IMR-90 (cell line): ENCODE data around the gene PTPRN2. TPM values are rescaled to one million over a fixed set of nuclear protein-coding genes. Genes with fewer than 3 reads are reported as not detected.

ENCODE experiments used
- ATAC-seq: fragments of 200-7000 bp; cut with Tn5 transposase; 2 replicates; pipeline ENCODE4 v1.9.1; 2020; ENCODE audit warnings: low read depth, mild to moderate bottlenecking, moderate library complexity
- BruUV-seq: library from RNA; stranded (reverse); fragments of 400-500 nt; replicated peaks from 2 replicates; lab custom pipeline; 2021; lab: Mats Ljungman, UMichigan
- CTCF ChIA-PET: fragments of 300-600 bp; formaldehyde crosslinking; extraction: SDS; loops from one replicate; lab custom pipeline; 2021; ENCODE audit warnings: antibody characterized with exemption; lab: Yijun Ruan, JAX
- POLR2A ChIA-PET: fragments of 300-600 bp; sonication (Branson Sonifier 250); formaldehyde crosslinking; loops from one replicate; lab custom pipeline; 2022; ENCODE audit warnings: antibody characterized with exemption; ENCODE audit not compliant: unreplicated experiment; lab: Charles Lee
- DNase-seq: peaks from one replicate; pipeline ENCODE4 v3.0.0; 2013
- H2AFZ ChIP-seq: replicated peaks from 2 replicates; pipeline ENCODE3; 2013; ENCODE audit warnings: low read length, mild to moderate bottlenecking; ENCODE audit not compliant: poor library complexity
- H2AK5ac ChIP-seq: 2 replicates; pipeline ENCODE4 v1.6.1; 2013; ENCODE audit warnings: low read depth, low read length, inconsistent platforms
- H2AK9ac ChIP-seq: replicated peaks from 2 replicates; pipeline ENCODE3; 2013; ENCODE audit warnings: mild to moderate bottlenecking, low read depth, low read length, moderate library complexity; ENCODE audit not compliant: poor library complexity
- H2BK120ac ChIP-seq: 2 replicates; pipeline ENCODE4 v1.6.1; 2013; ENCODE audit warnings: low read depth, low read length, inconsistent platforms
- H2BK15ac ChIP-seq: 3 replicates; pipeline ENCODE4 v1.6.1; 2013; ENCODE audit warnings: low read depth, low read length, inconsistent platforms
- H2BK20ac ChIP-seq: 2 replicates; pipeline ENCODE4 v1.6.1; 2013; ENCODE audit warnings: low read depth, mild to moderate bottlenecking, inconsistent platforms, low read length, moderate library complexity
- H2BK5ac ChIP-seq: 2 replicates; pipeline ENCODE4 v1.6.1; 2013; ENCODE audit warnings: mild to moderate bottlenecking, low read depth, low read length, inconsistent platforms; ENCODE audit not compliant: poor library complexity, severe bottlenecking
- H3K14ac ChIP-seq: replicated peaks from 2 replicates; pipeline ENCODE4 v1.6.1; 2013; ENCODE audit warnings: low read depth, low read length, inconsistent platforms
- H3K18ac ChIP-seq: 2 replicates; pipeline ENCODE4 v1.6.1; 2013; ENCODE audit warnings: low read depth, low read length, control low read depth
- H3K23ac ChIP-seq: 2 replicates; pipeline ENCODE4 v1.6.1; 2013; ENCODE audit warnings: low read depth, low read length, inconsistent platforms
- H3K27ac ChIP-seq: 2 replicates; pipeline ENCODE4 v1.5.1; 2013; ENCODE audit warnings: mild to moderate bottlenecking, control low read depth, low read length; ENCODE audit not compliant: insufficient read depth
- H3K27me3 ChIP-seq: 2 replicates; pipeline ENCODE4 v1.6.1; 2013; ENCODE audit warnings: low read length; ENCODE audit not compliant: control insufficient read depth, insufficient read depth
- H3K36me3 ChIP-seq: 2 replicates; pipeline ENCODE4 v1.6.1; 2013; ENCODE audit warnings: low read length, mixed read lengths; ENCODE audit not compliant: control insufficient read depth, insufficient read depth
- H3K4ac ChIP-seq: 2 replicates; pipeline ENCODE4 v1.6.1; 2013; ENCODE audit warnings: low read depth, low read length, inconsistent platforms
- H3K4me1 ChIP-seq: 2 replicates; pipeline ENCODE4 v1.6.1; 2013; ENCODE audit warnings: low read length, mixed read lengths; ENCODE audit not compliant: control insufficient read depth, insufficient read depth
- H3K4me2 ChIP-seq: 2 replicates; pipeline ENCODE4 v1.6.1; 2013; ENCODE audit warnings: low read depth, mild to moderate bottlenecking, control low read depth, low read length, moderate library complexity
- H3K4me3 ChIP-seq: 2 replicates; pipeline ENCODE4 v1.5.1; 2013; ENCODE audit warnings: low read depth, mild to moderate bottlenecking, control low read depth, low read length, moderate library complexity; ENCODE audit not compliant: insufficient read depth
- H3K56ac ChIP-seq: 2 replicates; pipeline ENCODE4 v1.6.1; 2013; ENCODE audit warnings: low read length, inconsistent platforms; ENCODE audit not compliant: insufficient read depth; ENCODE audit errors: extremely low read depth
- H3K79me1 ChIP-seq, 2 experiments: 2 replicates each; pipeline ENCODE4 v1.6.1; 2013; ENCODE audit warnings: low read length in 2 of 2, inconsistent platforms in 1 of 2, low read depth in 1 of 2
- H3K9ac ChIP-seq: 2 replicates; pipeline ENCODE4 v1.6.1; 2013; ENCODE audit warnings: low read depth, low read length, control low read depth
- H3K9me1 ChIP-seq: 2 replicates; pipeline ENCODE4 v1.6.1; 2013; ENCODE audit warnings: low read length, inconsistent platforms; ENCODE audit not compliant: insufficient read depth
- H3K9me3 ChIP-seq: 2 replicates; pipeline ENCODE4 v1.6.1; 2013; ENCODE audit warnings: low read length; ENCODE audit not compliant: control insufficient read depth, insufficient read depth
- H4K20me1 ChIP-seq: 2 replicates; pipeline ENCODE4 v1.6.1; 2013; ENCODE audit warnings: low read length, inconsistent platforms; ENCODE audit not compliant: insufficient read depth
- H4K5ac ChIP-seq: 2 replicates; pipeline ENCODE4 v1.6.1; 2013; ENCODE audit warnings: mild to moderate bottlenecking, low read depth, low read length, control low read depth
- H4K8ac ChIP-seq, 2 experiments: 2 replicates each; pipeline ENCODE4 v1.6.1; 2013; ENCODE audit warnings: low read depth in 2 of 2, low read length in 2 of 2, control low read depth in 1 of 2, inconsistent platforms in 1 of 2
- H4K91ac ChIP-seq: 2 replicates; pipeline ENCODE4 v1.6.1; 2013; ENCODE audit warnings: low read depth, low read length, inconsistent platforms; ENCODE audit not compliant: insufficient read depth
- BHLHE40 ChIP-seq: fragments of 150-350 bp; IDR thresholded peaks from 2 replicates; pipeline ENCODE4 v1.6.1; 2016; ENCODE audit warnings: mild to moderate bottlenecking, low read depth, low read length
- CEBPB ChIP-seq: IDR thresholded peaks from 2 replicates; pipeline ENCODE4 v1.6.1; 2012; ENCODE audit warnings: low read depth, low read length, improper control_type of control experiment
- MXI1 ChIP-seq: IDR thresholded peaks from 2 replicates; pipeline ENCODE4 v1.6.1; 2012; ENCODE audit warnings: low read depth, mild to moderate bottlenecking, low read length, moderate library complexity, borderline replicate concordance
- RAD21 ChIP-seq: IDR thresholded peaks from 2 replicates; pipeline ENCODE4 v1.6.1; 2012; ENCODE audit warnings: low read length, improper control_type of control experiment
- USF2 ChIP-seq: fragments of 150-350 bp; IDR thresholded peaks from 2 replicates; pipeline ENCODE4 v1.6.1; 2017; ENCODE audit warnings: mild to moderate bottlenecking, antibody characterized with exemption, low read length, low read depth
- WGBS, 2 experiments: methylation state at CpG; one replicate each; pipeline versions ENCODE4 v1.1.5 to v1.1.7; 2013; ENCODE audit warnings: missing lambda C conversion rate in 2 of 2; ENCODE audit not compliant: insufficient read length in 1 of 2; ENCODE audit errors: extremely low coverage in 2 of 2; 5-methylcytosine and 5-hydroxymethylcytosine counted together
- dilution Hi-C: fragments of 300-500 bp; cut with HindIII; formaldehyde crosslinking; loops from one replicate; pipeline ENCODE4 v1.14.3; 2018; ENCODE audit warnings: low sequenced_read_pairs; ENCODE audit not compliant: unreplicated experiment
- in situ Hi-C: fragments of 300-500 bp; cut with MboI; formaldehyde crosslinking; loops from 3 replicates; pipeline ENCODE4 v1.14.3; 2019; ENCODE audit warnings: low sequenced_read_pairs, inconsistent platforms, mixed read lengths
- intact Hi-C: fragments of 100-400 bp; cut with micrococcal nuclease; formaldehyde crosslinking; loops from 2 replicates; pipeline ENCODE4 v1.10.0; 2022
- polyA plus RNA-seq, 3 experiments: library from polyadenylated mRNA; depleted of rRNA; stranded (reverse); fragments of >200 nt; gene quantifications; 2 replicates each; pipeline ENCODE4 v1.2.3, GENCODE V29; 2012; ENCODE audit warnings: low replicate concordance in 1 of 3
- total RNA-seq: library from RNA; depleted of rRNA; stranded (reverse); fragments of >200 nt; gene quantifications from 2 replicates; pipeline ENCODE4 v1.2.3, GENCODE V29; 2012

PTPRN2 gene
- total and polyA plus RNA-seq, 2 of the 4 experiments (the other 2 are of a cell fraction): 0.03 TPM; not detected in 1

DNA sequence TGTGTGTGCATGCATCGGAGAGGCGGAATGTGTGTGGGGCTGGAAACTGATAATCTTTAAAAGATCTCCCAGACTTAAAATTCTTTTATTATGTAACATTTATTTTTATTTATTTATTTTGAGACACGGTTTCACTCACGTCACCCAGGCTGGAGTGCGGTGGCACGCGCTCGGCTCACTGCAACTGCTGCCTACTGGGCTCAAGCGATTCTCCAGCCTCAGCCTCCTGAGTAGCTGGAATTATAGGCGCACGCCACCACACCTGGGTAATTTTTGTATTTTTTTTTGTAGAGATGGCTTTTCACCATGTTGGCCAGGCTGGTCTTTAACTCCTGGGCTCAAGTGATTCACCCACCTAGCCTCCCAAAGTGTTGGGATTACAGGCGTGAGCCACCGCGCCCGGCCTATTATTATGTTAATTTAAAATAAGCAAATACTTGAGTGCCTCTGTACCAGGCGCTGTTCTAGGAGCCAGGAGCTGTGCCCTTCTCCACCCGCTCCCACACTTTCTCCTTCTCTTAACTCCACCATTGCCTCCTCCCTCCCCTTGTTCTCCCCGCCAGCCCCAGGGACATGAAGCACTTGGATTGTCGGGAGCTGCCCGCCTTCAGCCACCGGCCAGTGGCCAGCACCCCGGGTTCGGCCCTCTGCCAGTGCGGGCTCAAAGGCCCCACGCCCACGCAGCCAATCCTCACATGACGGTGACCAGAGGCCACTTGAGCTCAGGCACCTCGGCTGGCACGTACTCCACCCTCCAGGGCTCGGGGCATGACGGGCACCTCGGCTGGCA, 1087.3 kb downstream of the PTPRN2 start:
- dilution Hi-C loops: no loop called here
- CTCF ChIA-PET: no interaction called here
- in situ Hi-C loops: no loop called here

More for the DNA sequence above, 1087.3 kb downstream of the PTPRN2 start:
- intact Hi-C loops: no loop called here
- H3K9ac ChIP-seq: no peak overlapping the region
- H3K4ac ChIP-seq: no peak overlapping the region
- H3K4me1 ChIP-seq: no peaks in the 10 kb centered on the region
- H3K27me3 ChIP-seq: no peaks in the 10 kb centered on the region
- H3K36me3 ChIP-seq: no peaks in the 10 kb centered on the region
- H2BK5ac ChIP-seq: no peak overlapping the region
- no peak overlapping the region for H3K14ac ChIP-seq
- H3K9me3 ChIP-seq: peaks cover 38% of the 10 kb centered on the region
- 75% methylated on average over 7 of the region's 32 CpGs; no CpG with 5 or more reads in 1 of the 2 experiments for WGBS, 2 experiments
- H4K91ac ChIP-seq: no peak overlapping the region
- H4K8ac ChIP-seq: no peak overlapping the region
- no peak for DNase-seq
- H3K4me2 ChIP-seq: no peak overlapping the region
- H3K23ac ChIP-seq: no peak overlapping the region
- H3K18ac ChIP-seq: no peak overlapping the region
- POLR2A ChIA-PET: no interaction called here
- no TSS peak for BruUV-seq
- H3K79me1 ChIP-seq: no peaks in the 10 kb centered on the region
- no peak overlapping the region for H2AK5ac ChIP-seq
- H2AK9ac ChIP-seq: no peak overlapping the region
- H3K56ac ChIP-seq: no peak overlapping the region
- H2AFZ ChIP-seq: no peak overlapping the region
- ATAC-seq: no peak
- H4K20me1 ChIP-seq: no peaks in the 10 kb centered on the region
- H3K27ac ChIP-seq: no peak overlapping the region
- no peak overlapping the region for H2BK20ac ChIP-seq
- H3K9me1 ChIP-seq: no peaks in the 10 kb centered on the region
- H3K4me3 ChIP-seq: no peak overlapping the region
- no peak for TF ChIP-seq RAD21
- TF ChIP-seq CEBPB: no peak
- TF ChIP-seq USF2: no peak
- TF ChIP-seq MXI1: no peak
- TF ChIP-seq BHLHE40: no peak
- H2BK120ac ChIP-seq: no peak overlapping the region
- no peak overlapping the region for H2BK15ac ChIP-seq
- no peak overlapping the region for H4K5ac ChIP-seq
